HepG2 (cell line): Measurements from ENCODE around the gene NAIF1.

Experiments used
- BHLHE40 ChIP-seq: IDR thresholded peaks from 2 replicates; pipeline ENCODE4 v1.6.1; 2011; ENCODE audit warnings: low read length, improper control_type of control experiment
- CTCF ChIP-seq: sonication (generic); formaldehyde crosslinking; IDR thresholded peaks from 2 replicates; pipeline ENCODE4 v1.5.0; 2020; ENCODE audit warnings: mild to moderate bottlenecking, missing genetic modification reagents, moderate library complexity
- EP300 ChIP-seq, 3 experiments: sonication (generic) in 1 of 3; formaldehyde crosslinking in 1 of 3; IDR thresholded peaks; 2 replicates each; pipeline versions ENCODE4 v1.5.1 to v1.6.1; 2011 to 2020; ENCODE audit warnings: low read depth in 2 of 3, low read length in 2 of 3, borderline replicate concordance in 1 of 3, improper control_type of control experiment in 1 of 3, mild to moderate bottlenecking in 1 of 3, missing genetic modification reagents in 1 of 3, moderate library complexity in 1 of 3
- ERF ChIP-seq: IDR thresholded peaks from 2 replicates; pipeline ENCODE4 v1.6.1; 2018; ENCODE audit warnings: missing biosample characterization, missing genetic modification reagents
- FIP1L1 ChIP-seq: fragments of 200-400 bp; formaldehyde crosslinking; IDR thresholded peaks from 2 replicates; pipeline ENCODE4 v1.6.1; 2018; ENCODE audit warnings: low read depth, mild to moderate bottlenecking, low read length, moderate library complexity, borderline replicate concordance; ENCODE audit not compliant: insufficient read depth
- HDAC6 ChIP-seq: fragments of 200-600 bp; sonication (generic); IDR thresholded peaks from 2 replicates; pipeline ENCODE4 v1.7.0; 2017; ENCODE audit warnings: mild to moderate bottlenecking, antibody characterized with exemption, low read length, low read depth
- HNRNPH1 ChIP-seq: fragments of 200-400 bp; formaldehyde crosslinking; optimal IDR thresholded peaks from 2 replicates; pipeline ENCODE3; 2017; ENCODE audit warnings: mild to moderate bottlenecking, low read depth, low read length
- MAX ChIP-seq: IDR thresholded peaks from 2 replicates; pipeline ENCODE4 v1.6.1; 2012; ENCODE audit warnings: inconsistent platforms
- POLR2A ChIP-seq, 2 experiments: IDR thresholded peaks; 2 replicates each; pipeline ENCODE4 v1.6.1; 2011; ENCODE audit warnings: low read depth in 2 of 2, low read length in 2 of 2, mild to moderate bottlenecking in 1 of 2, moderate library complexity in 1 of 2; ENCODE audit not compliant: insufficient read depth in 1 of 2
- POLR2AphosphoS2 ChIP-seq: IDR thresholded peaks from 2 replicates; pipeline ENCODE4 v1.6.1; 2011; ENCODE audit warnings: low read depth, low read length, improper control_type of control experiment
- ZBTB43 ChIP-seq: sonication (generic); formaldehyde crosslinking; conservative IDR thresholded peaks from 2 replicates; pipeline ENCODE4 v1.4.0; 2020; ENCODE audit warnings: missing genetic modification reagents
- ZFP1 ChIP-seq: IDR thresholded peaks from 2 replicates; pipeline ENCODE4 v1.6.1; 2016
- ZNF431 ChIP-seq: sonication (generic); formaldehyde crosslinking; IDR thresholded peaks from 2 replicates; pipeline ENCODE4 v1.9.0; 2022; ENCODE audit warnings: missing genetic modification reagents, low read depth, mild to moderate bottlenecking, borderline replicate concordance
- ZNF513 ChIP-seq: sonication (generic); formaldehyde crosslinking; conservative IDR thresholded peaks from 2 replicates; pipeline ENCODE4 v1.5.0; 2020; ENCODE audit warnings: missing genetic modification reagents

DNA sequence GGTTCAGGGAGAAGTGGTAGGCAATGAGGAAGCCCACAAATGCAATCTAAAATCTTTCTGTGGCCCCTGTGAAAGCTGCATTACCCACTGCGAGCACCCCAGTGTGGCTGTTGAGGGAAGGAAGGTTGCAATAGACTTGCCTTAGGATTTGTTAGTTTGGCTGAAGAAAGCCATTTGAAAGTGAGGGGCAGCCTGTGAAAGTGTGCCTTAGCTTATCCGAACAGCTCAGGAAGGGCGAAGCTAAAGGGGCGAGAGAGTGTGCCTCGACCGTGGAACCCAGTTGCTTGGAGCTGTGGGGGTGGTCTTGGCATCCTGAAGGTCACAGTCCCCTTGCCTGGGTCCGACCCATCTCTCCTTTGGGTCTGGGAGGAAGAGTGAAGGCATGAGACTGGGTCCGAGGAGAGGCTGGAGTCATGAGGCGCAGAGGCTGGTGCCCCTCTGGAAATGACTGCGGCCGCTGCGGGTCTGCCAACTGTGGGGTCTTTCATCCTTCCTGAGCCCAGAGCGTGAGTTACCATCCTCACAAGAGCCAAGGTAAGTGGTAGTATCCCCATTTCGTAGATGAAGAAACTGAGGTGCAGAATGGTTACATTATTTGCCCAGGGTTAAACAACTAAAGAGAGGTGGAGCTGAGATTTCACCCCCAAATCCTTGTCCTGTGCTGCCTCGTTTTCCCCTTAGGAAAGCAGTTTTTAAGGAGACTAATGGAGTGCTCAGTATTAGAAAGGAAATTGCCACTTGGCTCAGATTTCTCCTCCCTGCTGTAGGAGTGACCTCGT lies 25.3 kb upstream of the NAIF1 start:
- TF ChIP-seq POLR2AphosphoS2 = no peak
- TF ChIP-seq ZFP1 (CRISPR knock-in tag) = no peak
- no peak for TF ChIP-seq FIP1L1
- no peak for TF ChIP-seq ERF (CRISPR knock-in tag)
- TF ChIP-seq MAX = no peak
- no peak for TF ChIP-seq HDAC6
- TF ChIP-seq POLR2A (IDR thresholded peaks at IDR 0.05; ENCODE audit: insufficient read depth in 1 of 2, low read depth in 2 of 2, low read length in 2 of 2) = no peak
- no peak for TF ChIP-seq EP300 (IDR thresholded peaks at IDR 0.05; ENCODE audit: low read depth in 2 of 2, low read length in 2 of 2)
- TF ChIP-seq EP300 (CRISPR knock-in tag; IDR thresholded peaks at IDR 0.05; ENCODE audit: borderline replicate concordance) = no peak
- TF ChIP-seq CTCF (CRISPR knock-in tag) = no peak
- TF ChIP-seq ZBTB43 (CRISPR knock-in tag) = no peak
- no peak for TF ChIP-seq ZNF431 (CRISPR knock-in tag)
- no peak for TF ChIP-seq ZNF513 (CRISPR knock-in tag)
- no peak for TF ChIP-seq HNRNPH1
- no peak for TF ChIP-seq BHLHE40
